GM13977 (cell line): ENCODE data around the gene TMEM163.

ENCODE experiments used
- DNase-seq: peaks from one replicate; pipeline ENCODE4 v3.0.0; 2012; ENCODE audit warnings: low spot score
- CTCF ChIP-seq: IDR thresholded peaks from 2 replicates; pipeline ENCODE4 v1.5.1; 2012; ENCODE audit warnings: mild to moderate bottlenecking, control low read depth; ENCODE audit not compliant: insufficient read depth; ENCODE audit errors: extremely low read depth, missing control alignments
- in situ Hi-C: fragments of 300-500 bp; cut with MboI; formaldehyde crosslinking; loops from one replicate; pipeline ENCODE4 v1.12.0; 2022; ENCODE audit warnings: low sequenced_read_pairs, low pct_unique_long_range_greater_than_20kb, mixed read lengths, inconsistent platforms; ENCODE audit not compliant: unreplicated experiment

TMEM163 gene

DNA sequence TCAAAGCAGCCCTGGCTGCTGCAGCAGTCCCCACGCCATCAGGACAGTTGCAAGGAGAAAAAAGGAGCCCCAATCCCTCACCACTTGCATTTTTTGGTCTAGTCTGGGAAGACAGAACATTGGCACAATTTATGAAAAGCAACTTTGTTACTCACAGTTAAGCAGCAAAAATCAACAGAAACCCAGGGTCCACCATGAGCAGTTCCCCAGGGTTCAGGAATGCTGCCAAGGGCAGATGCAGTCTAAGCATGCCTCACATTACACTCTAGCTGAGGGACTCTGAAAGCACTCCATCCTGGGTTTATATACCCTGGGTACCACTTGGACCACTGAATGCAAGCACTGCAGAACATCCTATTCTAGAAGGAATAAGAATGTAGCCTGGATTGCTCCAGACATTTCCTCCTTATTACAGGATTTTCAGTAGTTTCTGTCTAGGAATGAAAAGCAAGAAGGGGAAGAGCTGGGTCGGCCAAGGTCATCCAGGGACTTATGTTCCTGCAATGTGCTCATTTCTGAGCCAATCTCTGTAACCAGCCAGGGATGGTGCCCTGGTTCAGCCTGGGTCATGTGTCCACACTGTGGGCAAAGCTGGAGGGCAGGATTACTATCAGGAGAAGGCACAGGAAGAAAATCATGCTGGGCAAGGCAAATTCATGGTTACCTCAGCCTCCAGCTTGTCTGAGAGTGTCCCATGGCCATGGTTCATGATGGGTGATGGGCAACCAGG, 19.5 kb upstream of the TMEM163 start:
- no peak for TF ChIP-seq CTCF
- in situ Hi-C loops, result no loop called here
- no peak for DNase-seq

DNA sequence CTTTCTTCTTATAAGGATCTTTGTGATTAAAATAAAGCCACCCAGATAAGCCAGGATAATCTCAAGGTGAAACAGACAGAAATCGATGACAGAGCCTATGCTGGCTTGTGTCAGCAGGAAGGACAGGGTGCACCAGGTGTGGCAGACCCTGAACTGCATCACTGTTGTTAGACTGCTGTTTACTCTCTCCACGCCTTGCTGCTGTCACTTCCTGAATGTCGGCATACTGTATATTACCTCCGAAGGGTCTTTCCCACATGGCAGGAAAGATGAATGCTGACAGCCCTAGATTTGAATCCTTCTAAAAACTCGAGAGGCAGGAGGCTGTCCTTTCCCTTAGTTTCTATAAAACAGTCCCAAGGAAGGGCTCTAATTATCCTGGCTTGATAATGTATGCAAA, 18.9 kb upstream of the TMEM163 start:
- in situ Hi-C loops, result no loop called here
- no peak for TF ChIP-seq CTCF
- DNase-seq, result no peak

DNA sequence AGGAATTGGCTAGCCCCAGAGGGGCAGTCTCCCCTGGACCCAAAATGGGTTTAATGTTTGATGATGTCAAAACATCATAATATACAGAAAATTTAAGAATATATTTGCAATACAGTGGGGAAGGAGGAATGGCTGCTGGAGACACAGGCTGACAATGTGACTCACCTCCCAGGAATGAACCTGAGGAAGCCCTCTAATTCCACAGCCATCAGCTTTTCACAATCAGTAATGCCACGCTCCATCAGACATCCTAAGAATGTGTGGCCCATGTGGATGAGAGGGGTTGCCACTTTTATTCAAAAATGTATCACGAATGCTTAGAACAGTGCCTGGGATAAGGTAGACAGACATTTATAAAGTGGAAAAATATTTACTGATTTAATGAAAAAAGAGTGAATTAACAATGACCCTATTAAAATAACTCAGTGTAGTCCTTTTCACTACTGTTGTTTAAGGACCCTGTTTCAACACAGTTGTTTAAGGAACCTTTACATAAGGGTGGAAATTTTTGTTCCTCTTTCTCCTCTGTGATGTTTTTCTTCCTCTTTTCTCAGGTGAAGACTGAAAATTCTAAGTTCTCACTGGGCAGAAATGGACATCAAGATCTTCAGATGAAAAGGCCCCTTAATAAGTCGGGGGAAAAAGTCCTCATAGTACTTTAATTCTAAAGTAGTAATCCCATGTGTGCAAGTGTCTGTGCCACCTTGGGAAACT, 17.5 kb upstream of the TMEM163 start:
- DNase-seq, result no peak
- no peak for TF ChIP-seq CTCF
- in situ Hi-C loops, result no loop called here

DNA sequence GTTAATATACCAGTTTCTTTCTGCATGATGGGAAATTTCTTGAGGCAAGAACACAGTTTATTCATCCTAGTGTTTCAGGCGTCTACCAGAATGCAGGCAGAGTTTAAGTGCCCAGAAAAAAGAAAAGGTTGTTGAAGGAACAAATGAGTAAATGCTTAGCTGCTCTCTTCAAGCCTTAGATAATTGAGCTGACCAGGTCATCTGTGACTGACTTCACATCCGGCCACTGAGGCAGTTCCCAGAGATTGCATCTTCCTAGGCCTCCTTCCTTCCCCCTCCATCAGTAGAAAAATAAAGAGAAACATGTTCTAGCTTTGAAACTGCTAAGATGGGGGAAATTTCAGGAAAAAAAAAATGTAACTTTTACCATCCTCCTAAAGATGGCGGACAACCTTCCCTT, 9.4 kb upstream of the TMEM163 start:
- in situ Hi-C loops, result no loop called here
- no peak for TF ChIP-seq CTCF
- no peak for DNase-seq

- in situ Hi-C loops, result no loop called here
- TF ChIP-seq CTCF, result no peak
- no peak for DNase-seq
Measured at GRCh38 chr2:134727385-134727784, 8.6 kb upstream of the TMEM163 start.

DNA sequence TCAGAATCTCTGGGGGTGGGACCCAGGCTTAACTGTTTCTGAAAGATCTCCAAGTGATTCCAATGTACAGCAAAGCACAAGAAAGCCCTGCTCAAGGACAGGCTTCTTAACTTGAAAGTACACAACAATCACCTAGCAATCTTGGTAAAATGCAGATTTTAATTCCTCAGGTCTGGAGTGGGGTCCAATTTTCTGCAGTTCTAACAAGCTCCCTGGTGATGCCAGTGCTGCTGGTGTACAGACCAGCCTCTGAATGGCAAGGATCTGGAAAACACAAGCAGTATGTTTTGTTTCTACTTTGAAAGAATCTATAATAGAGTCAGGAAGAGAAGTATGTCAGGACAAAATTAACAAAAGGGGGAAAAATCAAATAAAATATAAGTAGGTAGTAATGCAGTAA, 7.8 kb upstream of the TMEM163 start:
- no peak for TF ChIP-seq CTCF
- DNase-seq, result no peak
- in situ Hi-C loops, result no loop called here
